OCI-LY3 (cell line): Measurements from ENCODE around the gene NAT10.
A peak's percentile ranks its signal among the peaks of the same experiment; 100 is the strongest.

Experiments
- H2AFZ ChIP-seq: fragments of 200-600, 300-600 bp; shearing (Covaris generic); 2 replicates; pipeline ENCODE4 v1.6.0; 2014; ENCODE audit warnings: antibody characterized with exemption, low read depth, low read length
- H3K27ac ChIP-seq: fragments of 200-600, 300-600 bp; sonication (generic); 2 replicates; pipeline ENCODE4 v1.5.1; 2014; ENCODE audit warnings: mild to moderate bottlenecking, low read length, moderate library complexity, mixed read lengths
- H3K27me3 ChIP-seq: fragments of 200-600, 300-600 bp; sonication (generic); 2 replicates; pipeline ENCODE4 v1.6.1; 2014; ENCODE audit warnings: low read depth, low read length, mixed read lengths
- H3K36me3 ChIP-seq: fragments of 200-600, 300-600 bp; sonication (generic); replicated peaks from 2 replicates; pipeline ENCODE3; 2014; ENCODE audit warnings: low read depth, low read length, mixed read lengths
- H3K4me1 ChIP-seq: fragments of 300-600, 200-600 bp; sonication (generic); 2 replicates; pipeline ENCODE4 v1.6.1; 2014; ENCODE audit warnings: low read length, mixed read lengths
- H3K4me2 ChIP-seq: fragments of 200-600, 300-600 bp; sonication (generic); 2 replicates; pipeline ENCODE4 v1.6.1; 2014; ENCODE audit warnings: low read length, mixed read lengths
- H3K4me3 ChIP-seq: fragments of 300-600, 200-600 bp; sonication (generic); 2 replicates; pipeline ENCODE4 v1.5.1; 2014; ENCODE audit warnings: antibody characterized with exemption, mild to moderate bottlenecking, low read length, moderate library complexity
- H3K79me2 ChIP-seq: fragments of 300-600, 200-600 bp; shearing (Covaris generic); 2 replicates; pipeline ENCODE4 v1.6.1; 2014; ENCODE audit warnings: mild to moderate bottlenecking, low read length, mixed read lengths
- H3K9ac ChIP-seq: fragments of 300-600, 200-600 bp; shearing (Covaris generic); 2 replicates; pipeline ENCODE4 v1.6.0; 2014; ENCODE audit warnings: mild to moderate bottlenecking, low read length, moderate library complexity
- H3K9me3 ChIP-seq: fragments of 200-600, 300-600 bp; shearing (Covaris generic); 2 replicates; pipeline ENCODE4 v1.6.1; 2014; ENCODE audit warnings: low read length, mixed read lengths; ENCODE audit not compliant: insufficient read depth
- H4K20me1 ChIP-seq: fragments of 200-600, 300-600 bp; sonication (generic); 2 replicates; pipeline ENCODE4 v1.6.1; 2016; ENCODE audit warnings: low read length, mixed read lengths; ENCODE audit not compliant: insufficient read depth
- EZH2phosphoT487 ChIP-seq: fragments of 200-600 bp; shearing (Covaris generic); IDR thresholded peaks from 2 replicates; pipeline ENCODE4 v1.6.1; 2018; ENCODE audit warnings: antibody characterized with exemption, mixed run types, low read depth
- TF ChIP-seq, protein P1 (sequence below): fragments of 200-600, 300-600 bp; sonication (generic); IDR thresholded peaks from 2 replicates; pipeline ENCODE4 v1.5.1; 2014; ENCODE audit warnings: antibody characterized with exemption, low read length, low read depth

The NAT10 gene

DNA sequence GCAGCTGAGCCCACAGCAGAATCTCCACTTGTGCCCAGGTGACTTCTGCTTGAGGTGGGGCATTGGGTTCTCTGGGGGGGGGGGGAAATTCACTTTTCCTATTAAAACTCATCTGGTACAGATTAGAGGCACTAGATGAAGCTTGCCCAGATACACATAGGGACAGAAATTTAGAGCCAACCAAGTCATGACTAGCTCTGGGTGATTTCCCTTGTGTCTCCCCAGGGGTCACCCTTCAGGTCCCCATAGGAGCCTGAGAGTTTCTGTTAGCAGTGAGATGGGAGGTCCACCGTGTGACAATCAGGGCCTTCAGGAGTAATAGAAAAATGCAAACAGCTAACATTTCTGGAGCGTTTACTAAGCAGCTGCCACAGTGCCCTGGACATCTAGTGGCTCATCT is 77.0 kb downstream of the NAT10 start:
- Histone ChIP-seq H3K4me3 (0 out of 2 replicates have a peak overlapping the region, but pooled peaks have one; percentile 1), H3K36me3 (peaks cover 7% of the 10 kb centered on the region), H3K79me2 (peaks cover 6% of the 10 kb centered on the region; the same call in 1 of the 2 replicates), H3K27ac (0 out of 2 replicates have a peak overlapping the region, but pooled peaks have one; percentile 2), H2AFZ (no peak overlapping the region), H3K4me2 (peak overlapping the region; percentile 40), H4K20me1 (no peaks in the 10 kb centered on the region), H3K27me3 (no peaks in the 10 kb centered on the region), H3K4me1 (peaks cover 41% of the 10 kb centered on the region), H3K9ac (no peak overlapping the region), H3K9me3 (no peaks in the 10 kb centered on the region)
- no peak for TF ChIP-seq EZH2phosphoT487
- TF ChIP-seq, protein P1, sequence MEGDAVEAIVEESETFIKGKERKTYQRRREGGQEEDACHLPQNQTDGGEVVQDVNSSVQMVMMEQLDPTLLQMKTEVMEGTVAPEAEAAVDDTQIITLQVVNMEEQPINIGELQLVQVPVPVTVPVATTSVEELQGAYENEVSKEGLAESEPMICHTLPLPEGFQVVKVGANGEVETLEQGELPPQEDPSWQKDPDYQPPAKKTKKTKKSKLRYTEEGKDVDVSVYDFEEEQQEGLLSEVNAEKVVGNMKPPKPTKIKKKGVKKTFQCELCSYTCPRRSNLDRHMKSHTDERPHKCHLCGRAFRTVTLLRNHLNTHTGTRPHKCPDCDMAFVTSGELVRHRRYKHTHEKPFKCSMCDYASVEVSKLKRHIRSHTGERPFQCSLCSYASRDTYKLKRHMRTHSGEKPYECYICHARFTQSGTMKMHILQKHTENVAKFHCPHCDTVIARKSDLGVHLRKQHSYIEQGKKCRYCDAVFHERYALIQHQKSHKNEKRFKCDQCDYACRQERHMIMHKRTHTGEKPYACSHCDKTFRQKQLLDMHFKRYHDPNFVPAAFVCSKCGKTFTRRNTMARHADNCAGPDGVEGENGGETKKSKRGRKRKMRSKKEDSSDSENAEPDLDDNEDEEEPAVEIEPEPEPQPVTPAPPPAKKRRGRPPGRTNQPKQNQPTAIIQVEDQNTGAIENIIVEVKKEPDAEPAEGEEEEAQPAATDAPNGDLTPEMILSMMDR: no peak

DNA sequence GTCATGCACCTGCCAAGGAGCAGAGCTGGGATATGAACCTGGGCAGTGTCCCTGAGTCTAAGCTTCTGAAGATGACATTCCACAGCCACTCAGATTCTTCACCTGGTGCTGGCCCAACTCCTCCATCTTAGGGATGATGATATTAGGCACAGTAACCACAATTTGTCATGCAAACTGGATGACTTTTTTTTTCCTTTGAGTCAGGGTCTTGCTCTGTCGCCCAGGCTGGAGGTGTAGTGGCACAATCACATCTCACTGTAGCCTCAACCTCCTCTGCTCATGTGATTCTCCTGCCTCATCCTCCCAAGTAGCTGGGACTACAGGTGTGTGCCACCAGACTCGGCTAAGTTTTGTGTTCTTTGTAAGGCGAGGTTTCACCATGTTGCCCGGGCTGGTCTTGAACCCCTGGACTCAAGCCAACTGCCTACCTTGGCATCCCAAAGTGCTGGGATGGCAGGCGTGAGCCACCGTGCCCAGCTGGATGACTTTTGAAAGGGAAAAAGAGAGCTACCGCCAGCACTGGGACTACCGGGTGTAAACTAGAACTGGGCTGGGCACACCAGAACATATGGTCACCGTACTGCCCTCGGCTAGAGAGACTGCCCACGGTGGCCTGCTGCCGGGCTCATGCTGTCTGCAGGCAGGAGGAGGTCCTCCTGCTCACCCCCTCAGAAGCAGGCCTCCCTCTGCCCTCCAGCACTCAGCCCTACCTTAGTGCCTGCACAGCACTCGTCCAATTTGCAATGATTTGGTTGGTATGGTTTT is 77.7 kb downstream of the NAT10 start:
- no peaks in the 10 kb centered on the region for H3K9me3 ChIP-seq
- H3K27ac ChIP-seq: 0 out of 2 replicates have a peak overlapping the region, but pooled peaks have one; percentile 2
- no peaks in the 10 kb centered on the region for H3K27me3 ChIP-seq
- TF ChIP-seq, protein P1: no peak
- TF ChIP-seq EZH2phosphoT487: no peak
- no peak overlapping the region for H2AFZ ChIP-seq
- peak overlapping the region; percentile 40 for H3K4me2 ChIP-seq
- 0 out of 2 replicates have a peak overlapping the region, but pooled peaks have one; percentile 1 for H3K4me3 ChIP-seq
- peaks cover 7% of the 10 kb centered on the region for H3K36me3 ChIP-seq
- H4K20me1 ChIP-seq: no peaks in the 10 kb centered on the region
- peaks cover 6% of the 10 kb centered on the region; the same call in 1 of the 2 replicates for H3K79me2 ChIP-seq
- peaks cover 41% of the 10 kb centered on the region for H3K4me1 ChIP-seq
- H3K9ac ChIP-seq: no peak overlapping the region

DNA sequence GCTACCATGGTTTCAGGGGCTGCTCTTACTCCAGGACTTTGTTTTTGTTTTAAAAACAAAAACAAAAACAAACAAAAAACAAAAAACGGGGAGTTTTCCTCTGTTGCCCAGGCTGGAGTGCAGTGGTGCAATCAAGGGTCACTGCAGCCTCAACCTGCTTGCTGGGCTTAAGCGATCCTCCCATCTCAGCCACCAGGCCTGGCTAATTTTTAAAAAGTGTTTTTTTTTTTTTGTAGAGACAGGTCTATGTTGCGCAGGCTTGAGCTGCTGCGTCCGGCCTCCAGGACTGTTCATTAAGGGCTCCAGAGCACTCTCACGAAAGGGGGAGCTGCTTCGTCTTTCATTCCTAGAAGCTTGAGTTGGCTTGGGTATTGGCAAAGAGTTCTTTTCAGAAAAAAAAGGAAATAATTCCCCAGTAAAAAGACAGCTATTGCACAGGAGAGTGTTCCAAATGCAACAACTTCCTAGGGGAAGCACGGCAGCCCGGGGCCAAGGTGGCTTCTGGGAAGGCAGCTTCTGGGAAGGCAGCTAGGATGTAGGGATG is 78.5 kb downstream of the NAT10 start:
- TF ChIP-seq EZH2phosphoT487: no peak
- TF ChIP-seq, protein P1: no peak
- H3K27ac ChIP-seq: no peak overlapping the region

DNA sequence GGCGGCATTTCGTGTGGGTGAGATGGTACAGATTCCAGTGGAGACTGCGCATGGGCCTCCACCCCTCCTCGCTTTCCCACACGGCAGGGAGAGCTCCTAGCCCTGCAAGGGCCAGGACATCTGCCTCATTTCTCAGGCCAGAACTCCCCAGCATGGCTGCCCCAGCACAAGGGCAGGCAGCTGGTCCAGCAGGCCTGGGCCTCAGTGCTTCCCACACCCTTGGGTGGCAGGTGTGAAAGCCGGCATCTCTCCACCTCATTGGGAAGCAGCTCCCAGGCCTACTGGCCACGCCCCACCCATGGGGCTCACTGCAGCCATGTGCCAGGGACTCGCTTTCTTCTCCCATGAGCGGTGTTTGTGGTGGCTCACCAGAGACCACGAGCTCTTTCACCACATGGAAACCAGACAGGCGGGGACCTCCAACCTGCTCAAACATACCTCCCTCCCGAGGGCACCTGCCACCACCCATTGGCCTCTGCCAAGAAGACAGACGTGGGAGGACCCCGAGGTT is 79.1 kb downstream of the NAT10 start:
- H3K4me2 ChIP-seq: no peak overlapping the region

More for the DNA sequence above, 78.5 kb downstream of the NAT10 start:
- Histone ChIP-seq H3K79me2 (peaks cover 6% of the 10 kb centered on the region; the same call in 1 of the 2 replicates), H3K9me3 (no peaks in the 10 kb centered on the region), H3K4me2 (no peak overlapping the region), H3K9ac (no peak overlapping the region), H3K4me1 (peaks cover 41% of the 10 kb centered on the region), H4K20me1 (no peaks in the 10 kb centered on the region), H3K4me3 (no peak overlapping the region), H3K27me3 (no peaks in the 10 kb centered on the region), H2AFZ (no peak overlapping the region), H3K36me3 (peaks cover 7% of the 10 kb centered on the region)

More for the DNA sequence above, 79.1 kb downstream of the NAT10 start:
- Histone ChIP-seq H3K27ac (no peak overlapping the region), H3K9me3 (no peaks in the 10 kb centered on the region), H3K79me2 (peaks cover 6% of the 10 kb centered on the region; the same call in 1 of the 2 replicates), H3K4me3 (no peak overlapping the region), H2AFZ (no peak overlapping the region), H3K27me3 (no peaks in the 10 kb centered on the region), H3K4me1 (peaks cover 41% of the 10 kb centered on the region), H4K20me1 (no peaks in the 10 kb centered on the region), H3K9ac (no peak overlapping the region), H3K36me3 (peaks cover 7% of the 10 kb centered on the region)
- no peak for TF ChIP-seq EZH2phosphoT487
- TF ChIP-seq, protein P1: no peak
